Chondrocyte (in vitro differentiated cells): ENCODE results near the gene NPC2. TPM values are rescaled to one million over a fixed set of nuclear protein-coding genes. Genes with fewer than 3 reads are reported as not detected.

Experiments
- DNase-seq: peaks from one replicate; pipeline ENCODE4 v3.0.0; 2021; ENCODE audit warnings: mixed read lengths, low spot score
- H3K27ac Mint-ChIP-seq: one replicate; pipeline ENCODE4 v1.8.0; 2021; ENCODE audit warnings: mild to moderate bottlenecking, moderate library complexity, mixed read lengths; ENCODE audit not compliant: unreplicated experiment
- H3K27me3 Mint-ChIP-seq: 2 replicates; pipeline ENCODE4 v1.8.0; 2021; ENCODE audit warnings: low read depth, mixed read lengths
- H3K36me3 Mint-ChIP-seq: 2 replicates; pipeline ENCODE4 v1.8.0; 2021; ENCODE audit warnings: low read depth, mixed read lengths
- H3K4me1 Mint-ChIP-seq: 2 replicates; pipeline ENCODE4 v1.8.0; 2021; ENCODE audit warnings: low read depth, mild to moderate bottlenecking, mixed read lengths
- H3K4me3 Mint-ChIP-seq: one replicate; pipeline ENCODE4 v1.8.0; 2021; ENCODE audit warnings: mild to moderate bottlenecking, moderate library complexity, mixed read lengths; ENCODE audit not compliant: unreplicated experiment
- H3K9me3 Mint-ChIP-seq: 2 replicates; pipeline ENCODE4 v1.8.0; 2021; ENCODE audit warnings: low read depth, mixed read lengths
- CTCF ChIP-seq: fragments of 200-600 bp; sonication (generic); IDR thresholded peaks from 2 replicates; pipeline ENCODE4 v1.5.0; 2021; ENCODE audit warnings: antibody characterized with exemption, mild to moderate bottlenecking, moderate library complexity
- total RNA-seq: library from RNA; stranded (reverse); gene quantifications from 3 replicates; pipeline ENCODE4 v1.2.1, GENCODE V29; 2021

NPC2 gene
- total RNA-seq, 1 donor from 2014 or later = 209 TPM

GRCh38 chr14:74491956-74492775 is 939 bp downstream of the NPC2 start:
- peaks cover 2% of the 10 kb centered on the region for H3K36me3 Mint-ChIP-seq
- peak; percentile 61 for TF ChIP-seq CTCF
- H3K9me3 Mint-ChIP-seq = no peaks in the 10 kb centered on the region
- peaks cover 42% of the 10 kb centered on the region for H3K4me1 Mint-ChIP-seq
- DNase-seq = no peak
- H3K4me3 Mint-ChIP-seq = no peak overlapping the region
- no peak overlapping the region for H3K27ac Mint-ChIP-seq
- H3K27me3 Mint-ChIP-seq = no peaks in the 10 kb centered on the region

- H3K27me3 Mint-ChIP-seq = no peaks in the 10 kb centered on the region
- no peak overlapping the region for H3K4me3 Mint-ChIP-seq
- H3K4me1 Mint-ChIP-seq = peaks cover 48% of the 10 kb centered on the region
- DNase-seq = no peak
- peaks cover 3% of the 10 kb centered on the region for H3K36me3 Mint-ChIP-seq
- TF ChIP-seq CTCF = no peak
- H3K27ac Mint-ChIP-seq = no peak overlapping the region
- H3K9me3 Mint-ChIP-seq = no peaks in the 10 kb centered on the region
These were observed 2.6 kb downstream of the NPC2 start for GRCh38 chr14:74490486-74490885.

GRCh38 chr14:74488786-74489397 is 4.2 kb downstream of the NPC2 start:
- Mint-ChIP-seq H3K4me3 (no peak overlapping the region), H3K4me1 (peaks cover 33% of the 10 kb centered on the region), H3K36me3 (peaks cover 13% of the 10 kb centered on the region), H3K27ac (peak overlapping the region; percentile 50), H3K9me3 (no peaks in the 10 kb centered on the region), H3K27me3 (no peaks in the 10 kb centered on the region)
- DNase-seq = no peak
- TF ChIP-seq CTCF = no peak

- Mint-ChIP-seq H3K36me3 (peaks cover 25% of the 10 kb centered on the region), H3K4me3 (no peak overlapping the region), H3K4me1 (peaks cover 33% of the 10 kb centered on the region), H3K9me3 (no peaks in the 10 kb centered on the region), H3K27me3 (no peaks in the 10 kb centered on the region), H3K27ac (no peak overlapping the region)
- no peak for DNase-seq
- TF ChIP-seq CTCF = no peak
These were observed 6.9 kb downstream of the NPC2 start for GRCh38 chr14:74486164-74486563.

- TF ChIP-seq CTCF = no peak
- Mint-ChIP-seq H3K4me3 (no peak overlapping the region), H3K27ac (no peak overlapping the region), H3K36me3 (peaks cover 37% of the 10 kb centered on the region), H3K4me1 (peaks cover 22% of the 10 kb centered on the region), H3K9me3 (no peaks in the 10 kb centered on the region), H3K27me3 (no peaks in the 10 kb centered on the region)
- DNase-seq = no peak
These were observed 9.8 kb downstream of the NPC2 start for GRCh38 chr14:74483321-74483720.
